ENCODE data around the gene SETBP1.

- TF ChIP-seq, protein P1, sequence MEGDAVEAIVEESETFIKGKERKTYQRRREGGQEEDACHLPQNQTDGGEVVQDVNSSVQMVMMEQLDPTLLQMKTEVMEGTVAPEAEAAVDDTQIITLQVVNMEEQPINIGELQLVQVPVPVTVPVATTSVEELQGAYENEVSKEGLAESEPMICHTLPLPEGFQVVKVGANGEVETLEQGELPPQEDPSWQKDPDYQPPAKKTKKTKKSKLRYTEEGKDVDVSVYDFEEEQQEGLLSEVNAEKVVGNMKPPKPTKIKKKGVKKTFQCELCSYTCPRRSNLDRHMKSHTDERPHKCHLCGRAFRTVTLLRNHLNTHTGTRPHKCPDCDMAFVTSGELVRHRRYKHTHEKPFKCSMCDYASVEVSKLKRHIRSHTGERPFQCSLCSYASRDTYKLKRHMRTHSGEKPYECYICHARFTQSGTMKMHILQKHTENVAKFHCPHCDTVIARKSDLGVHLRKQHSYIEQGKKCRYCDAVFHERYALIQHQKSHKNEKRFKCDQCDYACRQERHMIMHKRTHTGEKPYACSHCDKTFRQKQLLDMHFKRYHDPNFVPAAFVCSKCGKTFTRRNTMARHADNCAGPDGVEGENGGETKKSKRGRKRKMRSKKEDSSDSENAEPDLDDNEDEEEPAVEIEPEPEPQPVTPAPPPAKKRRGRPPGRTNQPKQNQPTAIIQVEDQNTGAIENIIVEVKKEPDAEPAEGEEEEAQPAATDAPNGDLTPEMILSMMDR (conservative IDR thresholded peaks at IDR 0.05; ENCODE audit: low read depth, low read length): no peak
- TF ChIP-seq FOS (IDR thresholded peaks at IDR 0.05; ENCODE audit: low read depth, low read length) (no peak), POLR2A (IDR thresholded peaks at IDR 0.05; ENCODE audit: low read depth, low read length) (no peak), ELK1 (IDR thresholded peaks at IDR 0.05; ENCODE audit: borderline replicate concordance, low read depth, low read length) (no peak), MAZ (IDR thresholded peaks at IDR 0.05; ENCODE audit: borderline replicate concordance, low read depth, low read length) (no peak), SMC3 (IDR thresholded peaks at IDR 0.05; ENCODE audit: low read depth, low read length) (no peak), MAFK (IDR thresholded peaks at IDR 0.05; ENCODE audit: low read depth, low read length) (no peak), CEBPB (IDR thresholded peaks at IDR 0.05; ENCODE audit: low read depth, low read length) (no peak), MXI1 (IDR thresholded peaks at IDR 0.05; ENCODE audit: borderline replicate concordance, low read depth, low read length) (no peak), RAD21 (IDR thresholded peaks at IDR 0.05; ENCODE audit: low read length) (no peak)
Observed at GRCh38 chr18:44981121-44981520, 300.4 kb downstream of the SETBP1 start.

All from IMR-90 (cell line).